ENCODE results near the gene CENPE. TPM values are rescaled to one million over a fixed set of nuclear protein-coding genes. Genes with fewer than 3 reads are reported as not detected.

The CENPE gene
- total and polyA plus RNA-seq, 7 experiments from 2014 or later: 0.10 to 35.8 (median 1.3) TPM

DNA sequence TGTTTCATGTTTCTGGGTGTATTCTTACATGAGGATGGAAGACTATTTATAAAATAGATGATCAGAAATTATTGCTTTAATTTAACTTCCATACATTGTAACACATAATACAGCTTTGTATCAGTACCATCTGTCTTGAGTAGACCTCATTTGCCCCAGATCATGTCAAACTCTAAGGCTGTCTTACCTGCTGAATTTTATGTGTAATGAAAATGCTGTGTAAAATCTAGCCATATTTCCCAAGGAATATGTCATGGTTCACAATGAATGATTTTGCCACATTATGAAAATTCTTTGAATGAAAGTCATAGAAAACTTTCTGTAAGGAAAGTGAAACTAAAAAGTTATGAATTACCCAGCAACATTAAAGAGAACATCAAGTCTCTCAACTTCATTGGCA is 105.9 kb downstream of the CENPE start:
- DNase-seq (no peak), ATAC-seq (no peak)
- H3K4me1 Mint-ChIP-seq: peaks cover 0 to 29% (median 26%) of the 10 kb centered on the region in 7 donors
- H3K27ac Mint-ChIP-seq: peak overlapping the region in 2 of 9 donors; percentile 2 to 60
- H3K27me3 Mint-ChIP-seq: no peaks in the 10 kb centered on the region
- no peaks in the 10 kb centered on the region for H3K4me1 ChIP-seq (ENCODE audit: control insufficient read depth in 2 of 2, insufficient read depth in 2 of 2, low read length in 2 of 2)
- H3K4me3 ChIP-seq (ENCODE audit: low read length): no peak overlapping the region
- H3K9me3 ChIP-seq (ENCODE audit: control insufficient read depth in 2 of 3, low read length in 3 of 3): no peaks in the 10 kb centered on the region
- no peak overlapping the region for H3K27ac ChIP-seq (ENCODE audit: low read depth, low read length)
- peaks cover 9 to 56% (median 26%) of the 10 kb centered on the region in 5 donors for H3K36me3 Mint-ChIP-seq
- intact Hi-C loops (cut with micrococcal nuclease): loop anchor here (10.0 kb wide), 3 partner anchors 297 to 1927 kb away; no protein-coding TSS in a partner anchor
- no peaks in the 10 kb centered on the region for H3K27me3 ChIP-seq (ENCODE audit: control insufficient read depth in 2 of 2, insufficient read depth in 2 of 2, low read length in 2 of 2)
- ChIA-PET CTCF (interaction anchor here (0.6 to 4.0 kb wide), 11 partner anchors 9 to 550 kb away, joined by 3 to 26 read pairs (median 6); partner anchors contain the start of genes BDH2 and UBE2D3), POLR2A (interaction anchor here (1.3 to 1.4 kb wide), 2 partner anchors 12 to 41 kb away, joined by 3 read pairs; no protein-coding TSS in a partner anchor)
- peaks cover 0 to 2% (median 0%) of the 10 kb centered on the region in 11 donors for H3K9me3 Mint-ChIP-seq
- peak overlapping the region in 1 of 10 donors; percentile 78 for H3K4me3 Mint-ChIP-seq
- H3K36me3 ChIP-seq (ENCODE audit: control insufficient read depth in 2 of 3, insufficient read depth in 3 of 3, low read length in 3 of 3): peaks cover 0 to 37% (median 10%) of the 10 kb centered on the region in 3 experiments

DNA sequence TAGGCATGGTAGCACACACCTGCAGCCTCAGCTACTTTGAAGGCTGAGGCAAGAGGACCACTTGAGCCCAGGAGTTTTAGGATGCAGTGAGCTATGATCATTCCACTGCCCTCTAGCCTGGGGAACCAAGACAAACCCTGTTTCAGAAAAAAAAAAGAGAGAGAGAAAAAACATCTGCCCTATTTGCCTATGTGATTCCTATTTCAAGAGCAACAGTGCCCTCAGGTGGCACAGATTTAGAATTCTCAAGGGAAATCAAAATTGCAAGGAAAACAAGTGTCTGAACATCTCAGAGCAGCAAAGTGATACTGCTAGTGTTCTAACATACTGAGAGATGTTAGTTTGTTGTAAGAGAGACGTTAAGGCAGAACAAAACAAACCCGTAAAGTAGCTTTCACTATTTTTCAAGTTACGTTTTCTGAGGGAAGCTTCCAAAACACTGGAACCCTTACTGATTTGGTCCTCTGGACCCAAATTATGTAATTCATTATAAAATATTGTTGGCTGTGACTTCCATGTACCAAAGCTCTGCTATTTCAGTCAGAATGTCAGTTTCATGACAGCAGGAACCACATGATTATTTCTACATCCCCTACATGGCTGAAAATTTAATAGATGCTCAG is 106.4 kb downstream of the CENPE start:
- Mint-ChIP-seq H3K4me1 (peaks cover 0 to 26% (median 20%) of the 10 kb centered on the region in 7 donors), H3K9me3 (peaks cover 0 to 2% (median 0%) of the 10 kb centered on the region in 11 donors), H3K27me3 (no peaks in the 10 kb centered on the region), H3K4me3 (peak overlapping the region in 1 of 10 donors; percentile 78), H3K36me3 (peaks cover 9 to 56% (median 31%) of the 10 kb centered on the region in 5 donors), H3K27ac (peak overlapping the region in 3 of 9 donors; percentile 2 to 72 (median 41))
- DNase-seq (peak in 7 of 9 donors; percentile 36 to 65 (median 50)), ATAC-seq (peak; percentile 80)
- H3K9me3 ChIP-seq (ENCODE audit: control insufficient read depth in 2 of 3, low read length in 3 of 3): no peaks in the 10 kb centered on the region
- no peaks in the 10 kb centered on the region for H3K27me3 ChIP-seq (ENCODE audit: control insufficient read depth in 2 of 2, insufficient read depth in 2 of 2, low read length in 2 of 2)
- H3K4me3 ChIP-seq (ENCODE audit: low read length): no peak overlapping the region
- POLR2A ChIA-PET: interaction anchor here (1.3 to 1.4 kb wide), 2 partner anchors 11 to 41 kb away, joined by 3 read pairs; no protein-coding TSS in a partner anchor
- peaks cover 0 to 42% (median 10%) of the 10 kb centered on the region in 3 experiments for H3K36me3 ChIP-seq (ENCODE audit: control insufficient read depth in 2 of 3, insufficient read depth in 3 of 3, low read length in 3 of 3)
- no peak overlapping the region for H3K27ac ChIP-seq (ENCODE audit: low read depth, low read length)
- intact Hi-C loops (cut with micrococcal nuclease): loop anchor here (1.0 to 10.0 kb wide), 12 partner anchors 8 to 1927 kb away; partner anchors contain the start of genes BDH2 (in 1 of the 2) and SLC9B1 (in 1 of the 2)
- CTCF ChIA-PET: interaction anchor here (0.6 to 4.0 kb wide), 12 partner anchors 9 to 550 kb away, joined by 3 to 26 read pairs (median 5); partner anchors contain the start of genes BDH2 and UBE2D3
- no peaks in the 10 kb centered on the region for H3K4me1 ChIP-seq (ENCODE audit: control insufficient read depth in 2 of 2, insufficient read depth in 2 of 2, low read length in 2 of 2)

DNA sequence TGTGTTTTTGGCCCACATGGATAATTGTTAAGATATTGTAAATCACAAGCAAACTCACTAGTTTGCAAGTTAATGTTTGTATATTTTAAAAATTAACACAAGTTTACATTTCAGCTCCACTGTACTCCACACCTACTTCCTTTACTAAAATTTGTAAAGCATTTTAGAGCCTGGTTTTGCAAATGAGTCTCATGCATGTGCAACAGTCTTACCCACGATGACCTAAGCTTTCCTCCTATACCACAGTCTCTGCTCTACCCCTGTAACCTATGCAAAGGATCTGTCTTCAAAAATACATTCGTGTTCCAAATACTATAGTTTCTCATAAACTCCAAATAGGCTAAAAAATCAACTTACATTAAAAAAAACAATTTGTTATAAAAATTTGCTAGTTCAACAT is 108.7 kb downstream of the CENPE start:
- ChIA-PET CTCF (interaction anchor here (0.6 to 4.0 kb wide), 3 partner anchors 10 to 45 kb away, joined by 3 to 26 read pairs (median 3); no protein-coding TSS in a partner anchor), POLR2A (interaction anchor here (0.7 to 0.9 kb wide), 2 partner anchors 13 to 69 kb away, joined by 3 to 4 read pairs; partner anchors contain the start of gene SLC9B2)
- Mint-ChIP-seq H3K36me3 (peaks cover 12 to 73% (median 44%) of the 10 kb centered on the region in 5 donors), H3K4me1 (peaks cover 0 to 26% (median 12%) of the 10 kb centered on the region in 7 donors), H3K4me3 (no peak overlapping the region), H3K9me3 (peaks cover 0 to 2% (median 0%) of the 10 kb centered on the region in 11 donors), H3K27ac (no peak overlapping the region), H3K27me3 (no peaks in the 10 kb centered on the region)
- Histone ChIP-seq H3K27me3 (ENCODE audit: control insufficient read depth in 2 of 2, insufficient read depth in 2 of 2, low read length in 2 of 2) (no peaks in the 10 kb centered on the region), H3K9me3 (ENCODE audit: control insufficient read depth in 2 of 3, low read length in 3 of 3) (no peaks in the 10 kb centered on the region), H3K27ac (ENCODE audit: low read depth, low read length) (no peak overlapping the region), H3K4me3 (ENCODE audit: low read length) (no peak overlapping the region), H3K36me3 (ENCODE audit: control insufficient read depth in 2 of 3, insufficient read depth in 3 of 3, low read length in 3 of 3) (peaks cover 0 to 50% (median 15%) of the 10 kb centered on the region in 3 experiments), H3K4me1 (ENCODE audit: control insufficient read depth in 2 of 2, insufficient read depth in 2 of 2, low read length in 2 of 2) (no peaks in the 10 kb centered on the region)
- no peak for ATAC-seq
- no peak for DNase-seq
- intact Hi-C loops (cut with micrococcal nuclease): no loop called here

DNA sequence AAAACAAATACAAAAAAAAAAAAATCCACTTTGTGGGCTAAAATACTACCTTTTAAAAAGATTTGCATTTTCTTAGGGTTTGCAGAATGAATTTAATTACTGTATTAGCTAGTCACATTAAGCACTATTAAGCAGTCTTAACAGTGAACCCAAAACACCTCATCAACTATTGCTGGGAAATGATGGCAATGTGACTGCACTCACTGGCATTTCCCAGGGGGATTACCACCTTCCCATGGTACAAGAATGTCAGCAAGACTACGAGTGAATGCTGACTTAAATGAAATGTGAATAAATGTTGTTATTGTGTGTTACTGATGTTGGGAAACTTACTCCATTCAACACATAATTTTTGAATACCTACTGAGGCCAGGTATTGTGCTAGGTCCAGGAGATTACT is 111.6 kb downstream of the CENPE start:
- H3K27ac ChIP-seq (ENCODE audit: low read depth, low read length): no peak overlapping the region
- no peaks in the 10 kb centered on the region for H3K4me1 ChIP-seq (ENCODE audit: control insufficient read depth in 2 of 2, insufficient read depth in 2 of 2, low read length in 2 of 2)
- no peak overlapping the region for H3K27ac Mint-ChIP-seq
- ChIA-PET CTCF (no interaction called here), POLR2A (interaction anchor here (1.0 kb wide), 1 partner anchor 10 kb away, joined by 6 read pairs; the partner anchor contains the start of gene SLC9B2)
- H3K27me3 ChIP-seq (ENCODE audit: control insufficient read depth in 2 of 2, insufficient read depth in 2 of 2, low read length in 2 of 2): no peaks in the 10 kb centered on the region
- peaks cover 18 to 68% (median 34%) of the 10 kb centered on the region in 5 donors for H3K36me3 Mint-ChIP-seq
- no peaks in the 10 kb centered on the region for H3K9me3 ChIP-seq (ENCODE audit: control insufficient read depth in 2 of 3, low read length in 3 of 3)
- peaks cover 0 to 9% (median 2%) of the 10 kb centered on the region in 7 donors for H3K4me1 Mint-ChIP-seq
- no peaks in the 10 kb centered on the region for H3K27me3 Mint-ChIP-seq
- ATAC-seq (no peak), DNase-seq (no peak)
- H3K36me3 ChIP-seq (ENCODE audit: control insufficient read depth in 2 of 3, insufficient read depth in 3 of 3, low read length in 3 of 3): peaks cover 0 to 50% (median 15%) of the 10 kb centered on the region in 3 experiments
- intact Hi-C loops (cut with micrococcal nuclease): no loop called here
- no peak overlapping the region for H3K4me3 ChIP-seq (ENCODE audit: low read length)
- H3K9me3 Mint-ChIP-seq: no peaks in the 10 kb centered on the region
- H3K4me3 Mint-ChIP-seq: no peak overlapping the region

DNA sequence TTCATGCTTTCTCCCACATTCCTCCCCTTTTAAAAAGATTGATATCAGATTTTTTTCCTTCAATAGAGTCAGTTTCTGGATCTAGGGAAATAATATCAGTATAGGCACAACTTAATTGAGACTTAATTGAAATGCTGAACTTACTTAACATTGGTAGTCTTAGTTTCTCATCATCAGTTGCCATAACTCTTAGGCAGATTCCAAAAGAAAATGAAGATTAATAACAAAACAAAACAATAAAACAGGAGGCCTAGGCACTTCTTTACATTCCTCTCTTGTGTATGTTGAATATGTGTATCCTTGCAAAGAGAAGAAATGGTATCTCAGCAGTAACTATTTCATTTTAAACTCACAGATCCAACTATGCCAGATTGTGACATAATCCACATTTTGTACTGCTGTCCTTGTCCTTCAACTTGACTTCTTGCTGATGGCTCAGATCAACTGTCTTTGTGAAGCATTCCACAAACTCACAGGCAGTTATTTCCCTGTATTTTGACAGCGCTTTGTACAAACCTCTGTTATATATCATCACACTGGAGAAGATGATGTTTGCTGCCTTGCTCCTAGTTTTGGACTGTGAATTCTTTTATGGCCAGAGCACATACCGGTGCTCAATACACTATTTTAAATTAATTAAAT is 112.5 kb downstream of the CENPE start:
- peaks cover 0 to 8% (median 0%) of the 10 kb centered on the region in 7 donors for H3K4me1 Mint-ChIP-seq
- Histone ChIP-seq H3K27ac (ENCODE audit: low read depth, low read length) (no peak overlapping the region), H3K27me3 (ENCODE audit: control insufficient read depth in 2 of 2, insufficient read depth in 2 of 2, low read length in 2 of 2) (no peaks in the 10 kb centered on the region), H3K4me1 (ENCODE audit: control insufficient read depth in 2 of 2, insufficient read depth in 2 of 2, low read length in 2 of 2) (no peaks in the 10 kb centered on the region), H3K36me3 (ENCODE audit: control insufficient read depth in 2 of 3, insufficient read depth in 3 of 3, low read length in 3 of 3) (peaks cover 0 to 45% (median 11%) of the 10 kb centered on the region in 3 experiments), H3K9me3 (ENCODE audit: control insufficient read depth in 2 of 3, low read length in 3 of 3) (no peaks in the 10 kb centered on the region), H3K4me3 (ENCODE audit: low read length) (no peak overlapping the region)
- intact Hi-C loops (cut with micrococcal nuclease): no loop called here
- ATAC-seq (no peak), DNase-seq (no peak)
- H3K27me3 Mint-ChIP-seq: no peaks in the 10 kb centered on the region
- H3K36me3 Mint-ChIP-seq: peaks cover 15 to 68% (median 35%) of the 10 kb centered on the region in 5 donors
- ChIA-PET POLR2A (no interaction called here), CTCF (no interaction called here)
- no peaks in the 10 kb centered on the region for H3K9me3 Mint-ChIP-seq
- no peak overlapping the region for H3K4me3 Mint-ChIP-seq
- H3K27ac Mint-ChIP-seq: no peak overlapping the region

DNA sequence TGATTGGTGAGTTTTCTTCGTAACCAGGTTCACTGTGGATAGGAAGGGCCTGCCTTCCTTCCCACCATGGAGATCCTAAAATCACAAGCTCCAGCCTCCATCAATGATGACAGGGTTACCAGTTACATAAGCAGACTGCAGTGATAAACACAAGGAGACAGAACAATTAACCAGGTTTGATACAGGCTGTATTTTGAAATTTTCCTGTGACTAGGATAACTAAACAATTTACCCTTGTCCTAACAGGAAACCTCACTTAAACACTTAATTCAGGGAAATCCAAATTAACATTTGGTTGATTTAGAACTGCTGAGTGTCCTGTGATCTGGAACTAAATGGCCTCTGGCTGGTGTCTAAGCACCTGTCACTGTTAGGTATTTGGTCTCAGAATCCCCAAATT is 118.5 kb downstream of the CENPE start:
- H3K27ac Mint-ChIP-seq: peak overlapping the region in 5 of 9 donors; percentile 1 to 69 (median 52)
- intact Hi-C loops (cut with micrococcal nuclease): loop anchor here (5.0 kb wide), 4 partner anchors 212 to 1732 kb away; partner anchors contain the start of genes CISD2 (in 1 of the 2) and PPP3CA (in 1 of the 2)
- ChIA-PET CTCF (interaction anchor here (0.6 to 2.0 kb wide), 3 partner anchors 9 to 13 kb away, joined by 3 to 12 read pairs (median 3); no protein-coding TSS in a partner anchor), POLR2A (interaction anchor here (1.2 to 1.5 kb wide), 2 partner anchors 8 to 60 kb away, joined by 3 to 4 read pairs; partner anchors contain the start of gene SLC9B1)
- peaks cover 10 to 16% of the 10 kb centered on the region in 2 donors for H3K4me1 ChIP-seq (ENCODE audit: control insufficient read depth in 2 of 2, insufficient read depth in 2 of 2, low read length in 2 of 2)
- no peak overlapping the region for H3K4me3 ChIP-seq (ENCODE audit: low read length)
- peak overlapping the region in 1 of 10 donors; percentile 49 for H3K4me3 Mint-ChIP-seq
- H3K9me3 ChIP-seq (ENCODE audit: control insufficient read depth in 2 of 3, low read length in 3 of 3): no peaks in the 10 kb centered on the region
- H3K4me1 Mint-ChIP-seq: peaks cover 13 to 37% (median 36%) of the 10 kb centered on the region in 7 donors
- no peak overlapping the region for H3K27ac ChIP-seq (ENCODE audit: low read depth, low read length)
- no peaks in the 10 kb centered on the region for H3K27me3 ChIP-seq (ENCODE audit: control insufficient read depth in 2 of 2, insufficient read depth in 2 of 2, low read length in 2 of 2)
- no peaks in the 10 kb centered on the region for H3K36me3 ChIP-seq (ENCODE audit: control insufficient read depth in 2 of 3, insufficient read depth in 3 of 3, low read length in 3 of 3)
- H3K9me3 Mint-ChIP-seq: no peaks in the 10 kb centered on the region
- H3K36me3 Mint-ChIP-seq: peaks cover 6 to 26% (median 12%) of the 10 kb centered on the region in 5 donors
- no peak for ATAC-seq
- H3K27me3 Mint-ChIP-seq: no peaks in the 10 kb centered on the region
- no peak for DNase-seq

All from naive thymus-derived CD4-positive, alpha-beta T cell (primary cell).